Esophagus muscularis mucosa (tissue), 4 donors: ENCODE data around the gene CEBPE. TPM values are rescaled to one million over a fixed set of nuclear protein-coding genes. Genes with fewer than 3 reads are reported as not detected.
A peak's percentile ranks its signal among the peaks of the same experiment; 100 is the strongest.

ENCODE experiments used
- DNase-seq: peaks from one replicate; pipeline ENCODE4 v3.0.0-alpha.2; 2017; ENCODE audit errors: extremely low spot score
- H3K27ac ChIP-seq, 4 donors: fragments of 200-600 bp; sonication (generic); replicated peaks in 1 of 4; 1 replicate in 3 of 4; 2 replicates in 1 of 4; pipeline ENCODE4 v1.5.1; 2016 to 2019; ENCODE audit warnings: mild to moderate bottlenecking in 1 of 4
- H3K27me3 ChIP-seq, 4 donors: fragments of 200-600 bp; sonication (generic); one replicate each; pipeline versions ENCODE4 v1.5.1 to v1.6.0; 2016 to 2019
- H3K36me3 ChIP-seq, 4 donors: fragments of 200-600 bp; sonication (generic); one replicate each; pipeline ENCODE4 v1.5.1; 2016 to 2019
- H3K4me1 ChIP-seq, 4 donors: fragments of 200-600 bp; sonication (generic); one replicate each; pipeline ENCODE4 v1.5.1; 2016 to 2019
- H3K4me3 ChIP-seq, 4 donors: fragments of 200-600 bp; sonication (generic); 1 replicate in 2 of 4; 2 replicates in 2 of 4; pipeline ENCODE4 v1.5.1; 2016 to 2019; ENCODE audit warnings: mild to moderate bottlenecking in 4 of 4, moderate library complexity in 1 of 4
- H3K9me3 ChIP-seq, 4 donors: fragments of 200-600 bp; sonication (generic); 1 replicate in 3 of 4; 2 replicates in 1 of 4; pipeline ENCODE4 v1.5.1; 2016 to 2019
- CTCF ChIP-seq, 3 experiments: fragments of 200-600 bp in 2 of 3; fragments of 450-650 bp in 1 of 3; sonication (generic) in 2 of 3; IDR thresholded peaks; one replicate each; pipeline ENCODE4 v1.5.1; 2017 to 2019; ENCODE audit warnings: antibody characterized with exemption in 3 of 3, mild to moderate bottlenecking in 2 of 3, moderate library complexity in 1 of 3
- EP300 ChIP-seq: sonication (generic); formaldehyde crosslinking; IDR thresholded peaks from one replicate; pipeline ENCODE4 v1.6.1; 2017; ENCODE audit warnings: antibody characterized with exemption
- POLR2A ChIP-seq: fragments of 450-650 bp; IDR thresholded peaks from one replicate; pipeline ENCODE4 v1.6.1; 2017; ENCODE audit warnings: antibody characterized with exemption, moderate library complexity, mild to moderate bottlenecking, low read depth
- POLR2AphosphoS5 ChIP-seq, 2 donors: sonication (generic); formaldehyde crosslinking; IDR thresholded peaks; one replicate each; pipeline ENCODE4 v1.6.1; 2017; ENCODE audit warnings: antibody characterized with exemption in 2 of 2
- WGBS: methylation state at CpG from one replicate; pipeline ENCODE4 v1.1.5; 2018; 5-methylcytosine and 5-hydroxymethylcytosine counted together
- intact Hi-C: fragments of 100-400 bp; cut with DNase I; formaldehyde crosslinking; loops from one replicate; pipeline ENCODE4 v1.15.1; 2023
- total RNA-seq, 4 donors: library from RNA; depleted of rRNA; stranded (reverse); fragments of >200 nt; gene quantifications; one replicate each; pipeline versions ENCODE4 v1.1.0 to v1.2.1, GENCODE V29; 2016

Gene CEBPE
- total RNA-seq, 4 donors from 2014 or later: 0.57 TPM; not detected in 3

GRCh38 chr14:23097786-23098185, 21.3 kb downstream of the CEBPE start:
- Histone ChIP-seq H3K4me3 (no peak overlapping the region), H3K9me3 (no peaks in the 10 kb centered on the region), H3K27ac (no peak overlapping the region), H3K36me3 (peaks cover 0 to 27% (median 24%) of the 10 kb centered on the region in 4 donors), H3K27me3 (no peaks in the 10 kb centered on the region), H3K4me1 (peaks cover 30 to 42% (median 33%) of the 10 kb centered on the region in 4 donors)
- DNase-seq: no peak
- TF ChIP-seq EP300: no peak
- TF ChIP-seq POLR2AphosphoS5 (IDR thresholded peaks at IDR 0.05): no peak
- TF ChIP-seq POLR2A: no peak
- TF ChIP-seq CTCF (IDR thresholded peaks at IDR 0.05): no peak
- WGBS: 87% methylated on average over 7 of the region's 7 CpGs
- intact Hi-C loops: no loop called here

- WGBS: under 1% methylated on average over 40 of the region's 46 CpGs
- TF ChIP-seq POLR2AphosphoS5 (IDR thresholded peaks at IDR 0.05): peak; percentile 85 to 93
- TF ChIP-seq POLR2A: peak; percentile 73
- no peak for TF ChIP-seq EP300
- peak in 1 of 3 experiments; percentile 4 for TF ChIP-seq CTCF (IDR thresholded peaks at IDR 0.05)
- intact Hi-C loops: no loop called here
- Histone ChIP-seq H3K36me3 (peaks cover 11 to 50% (median 46%) of the 10 kb centered on the region in 4 donors), H3K9me3 (no peaks in the 10 kb centered on the region), H3K27ac (peak within 1 kb of the TSS; percentile 93 to 100 (median 95)), H3K4me1 (peaks cover 39 to 59% (median 50%) of the 10 kb centered on the region in 4 donors), H3K4me3 (peak within 1 kb of the TSS; percentile 67 to 87 (median 86)), H3K27me3 (no peaks in the 10 kb centered on the region)
- peak; percentile 100 for DNase-seq
Measured at GRCh38 chr14:23095196-23096108, 23.6 kb downstream of the CEBPE start, which contains the start of gene C14orf119. C14orf119 (plus strand) TSS chr14:23095505; CDS start chr14:23097659, 2,154 bp downstream.

GRCh38 chr14:23094666-23095195, 24.3 kb downstream of the CEBPE start, which contains the start of gene ACIN1:
ACIN1 (minus strand) TSS chr14:23095136; CDS start chr14:23095112, 24 bp downstream.
- 0% methylated on average over 12 of the region's 55 CpGs for WGBS
- H3K36me3 ChIP-seq: peaks cover 18 to 57% (median 53%) of the 10 kb centered on the region in 4 donors
- TF ChIP-seq POLR2AphosphoS5 (IDR thresholded peaks at IDR 0.05) (peak in 1 of 2 donors; percentile 86), CTCF (IDR thresholded peaks at IDR 0.05) (peak in 1 of 3 experiments; percentile 5), POLR2A (peak; percentile 59), EP300 (no peak)
- peak; percentile 95 for DNase-seq
- H3K4me1 ChIP-seq: peaks cover 39 to 59% (median 52%) of the 10 kb centered on the region in 4 donors
- H3K27me3 ChIP-seq: no peaks in the 10 kb centered on the region
- H3K27ac ChIP-seq: peak within 1 kb of the TSS; percentile 93 to 100 (median 95)
- H3K4me3 ChIP-seq: peak within 1 kb of the TSS; percentile 67 to 87 (median 86)
- intact Hi-C loops: no loop called here
- H3K9me3 ChIP-seq: no peaks in the 10 kb centered on the region

- Histone ChIP-seq H3K36me3 (peaks cover 24 to 59% (median 55%) of the 10 kb centered on the region in 4 donors), H3K27ac (peak overlapping the region; percentile 93 to 100 (median 95)), H3K27me3 (no peaks in the 10 kb centered on the region), H3K4me3 (peak overlapping the region; percentile 67 to 87 (median 86)), H3K9me3 (no peaks in the 10 kb centered on the region), H3K4me1 (peaks cover 35 to 56% (median 52%) of the 10 kb centered on the region in 4 donors)
- DNase-seq: no peak
- intact Hi-C loops: no loop called here
- WGBS: under 1% methylated on average over 14 of the region's 14 CpGs
- no peak for TF ChIP-seq POLR2A
- no peak for TF ChIP-seq EP300
- TF ChIP-seq CTCF (IDR thresholded peaks at IDR 0.05): no peak
- TF ChIP-seq POLR2AphosphoS5 (IDR thresholded peaks at IDR 0.05): no peak
Measured at GRCh38 chr14:23093991-23094665, 24.9 kb downstream of the CEBPE start.
